NB4 (cell line): Measurements from ENCODE around the gene MEGF6.

Experiments
- CTCF ChIP-seq: IDR thresholded peaks from one replicate; pipeline ENCODE4 v1.5.1; 2012; ENCODE audit warnings: low read depth, low read length
- MAX ChIP-seq: IDR thresholded peaks from 2 replicates; pipeline ENCODE4 v1.6.1; 2011; ENCODE audit warnings: low read depth, low read length
- MYC ChIP-seq: IDR thresholded peaks from 2 replicates; pipeline ENCODE4 v1.6.1; 2011; ENCODE audit warnings: low read depth, low read length
- POLR2A ChIP-seq: IDR thresholded peaks from 2 replicates; pipeline ENCODE4 v1.6.1; 2011; ENCODE audit warnings: mild to moderate bottlenecking; ENCODE audit not compliant: insufficient read length; ENCODE audit errors: extremely low read depth

GRCh38 chr1:3607703-3608065, 3.6 kb downstream of the MEGF6 start:
- no peak for TF ChIP-seq POLR2A
- TF ChIP-seq CTCF = no peak
- TF ChIP-seq MAX = no peak
- no peak for TF ChIP-seq MYC
